H1 (cell line): ENCODE results near the gene ZNF483. TPM values are rescaled to one million over a fixed set of nuclear protein-coding genes. Genes with fewer than 3 reads are reported as not detected.

Source experiments
- BCL11A ChIP-seq, 2 experiments: IDR thresholded peaks; one replicate each; pipeline ENCODE4 v1.6.1; 2011; ENCODE audit warnings: low read depth in 2 of 2, low read length in 2 of 2, mild to moderate bottlenecking in 2 of 2
- CTBP2 ChIP-seq: IDR thresholded peaks from 2 replicates; pipeline ENCODE4 v1.7.0; 2011; ENCODE audit warnings: borderline replicate concordance, mild to moderate bottlenecking, moderate library complexity, mixed read lengths, low read length; ENCODE audit not compliant: insufficient read depth, insufficient read length
- NRF1 ChIP-seq: IDR thresholded peaks from 2 replicates; pipeline ENCODE4 v1.6.1; 2011; ENCODE audit warnings: mild to moderate bottlenecking, low read depth, low read length, improper control_type of control experiment
- SP2 ChIP-seq: IDR thresholded peaks from 2 replicates; pipeline ENCODE4 v1.6.1; 2012; ENCODE audit warnings: mild to moderate bottlenecking, low read length, inconsistent platforms
- polyA plus RNA-seq, 7 experiments: library from polyadenylated mRNA; depleted of rRNA in 3 of 7; stranded (reverse) in 5 of 7; unstranded in 2 of 7; fragments of >200 nt in 5 of 7; fragments of 200-250 nt in 2 of 7; gene quantifications; 1 replicate in 5 of 7; 2 replicates in 1 of 7; 4 replicates in 1 of 7; pipeline versions ENCODE4 v1.2.1 to v1.2.3, GENCODE V29; 2011 to 2013; ENCODE audit warnings: missing spikeins in 2 of 7, mixed read lengths in 2 of 7
- total RNA-seq: library from RNA; stranded (reverse); fragmentation: NEBNext Ultra II Directional; extraction: Animal tissue kit (Norgen Biotek cat#: 25700); gene quantifications from 2 replicates; pipeline ENCODE4 v1.2.1, GENCODE V29; 2021

Gene ZNF483
- total and polyA plus RNA-seq, 2 of the 8 experiments (the other 6 are each of a cell fraction or from before 2014, with no cell fraction given), result 4.8 to 83.8 TPM

GRCh38 chr9:111598733-111599091, 73.7 kb downstream of the ZNF483 start (continued):
- TF ChIP-seq BCL11A (IDR thresholded peaks at IDR 0.05; ENCODE audit: low read depth in 2 of 2, low read length in 2 of 2) (no peak), CTBP2 (no peak), NRF1 (no peak), SP2 (no peak)
